Left kidney (tissue), 2 donors: ENCODE measurements around the gene CYBC1. TPM values are rescaled to one million over a fixed set of nuclear protein-coding genes. Genes with fewer than 3 reads are reported as not detected.

ENCODE experiments used
- DNase-seq: peaks from one replicate; pipeline ENCODE4 v3.0.0-alpha.2; 2013
- polyA plus RNA-seq: library from polyadenylated mRNA; unstranded; fragments of 120-200 nt; gene quantifications from one replicate; pipeline ENCODE4 v1.2.1, GENCODE V29; 2013; ENCODE audit not compliant: insufficient read length

The CYBC1 gene
- polyA plus RNA-seq, 1 donor, result 43.3 TPM

GRCh38 chr17:82449883-82450356, 632 bp downstream of the CYBC1 start:
- no peak for DNase-seq

DNA sequence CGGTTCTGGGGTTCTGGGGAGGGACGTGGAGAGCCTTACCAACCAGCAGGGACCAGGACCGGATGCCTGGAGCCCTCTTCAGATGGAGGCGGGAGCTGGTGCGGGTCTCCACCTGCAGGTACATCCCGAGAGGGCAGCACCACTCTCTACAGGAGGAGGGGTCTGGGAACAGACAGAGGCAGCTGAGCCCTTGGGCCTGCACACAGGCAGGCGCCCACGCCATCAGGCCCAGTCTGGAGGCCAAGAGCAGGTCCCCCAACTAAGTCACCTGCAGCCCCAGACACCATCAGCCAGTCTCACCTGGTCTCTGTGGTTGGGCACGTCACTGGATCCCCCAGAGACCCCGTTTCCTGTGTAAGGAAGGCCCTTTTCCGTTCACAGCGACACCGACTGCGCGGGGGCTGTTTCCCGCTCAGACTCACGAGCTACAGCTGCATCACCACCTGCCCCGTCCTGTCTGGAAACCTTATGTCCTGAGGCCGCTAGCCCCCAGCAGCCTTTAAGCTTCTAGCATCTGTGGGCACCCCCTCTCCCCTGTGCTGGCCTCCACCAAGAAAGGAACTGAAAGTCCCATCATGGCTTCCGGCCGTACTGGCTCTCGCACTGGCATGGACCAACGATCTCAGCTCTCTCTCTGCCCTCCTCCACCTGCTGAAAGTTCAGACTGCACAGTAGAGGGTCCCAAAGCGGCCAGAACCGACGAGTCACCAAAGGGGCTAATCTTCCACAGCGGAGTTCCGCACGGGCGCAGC, 1.2 kb downstream of the CYBC1 start:
- DNase-seq, result no peak

GRCh38 chr17:82447876-82448275, 2.7 kb downstream of the CYBC1 start:
- no peak for DNase-seq

- DNase-seq, result no peak
Measured at GRCh38 chr17:82446649-82447048, 3.9 kb downstream of the CYBC1 start.

GRCh38 chr17:82446124-82446523, 4.4 kb downstream of the CYBC1 start:
- DNase-seq, result no peak

DNA sequence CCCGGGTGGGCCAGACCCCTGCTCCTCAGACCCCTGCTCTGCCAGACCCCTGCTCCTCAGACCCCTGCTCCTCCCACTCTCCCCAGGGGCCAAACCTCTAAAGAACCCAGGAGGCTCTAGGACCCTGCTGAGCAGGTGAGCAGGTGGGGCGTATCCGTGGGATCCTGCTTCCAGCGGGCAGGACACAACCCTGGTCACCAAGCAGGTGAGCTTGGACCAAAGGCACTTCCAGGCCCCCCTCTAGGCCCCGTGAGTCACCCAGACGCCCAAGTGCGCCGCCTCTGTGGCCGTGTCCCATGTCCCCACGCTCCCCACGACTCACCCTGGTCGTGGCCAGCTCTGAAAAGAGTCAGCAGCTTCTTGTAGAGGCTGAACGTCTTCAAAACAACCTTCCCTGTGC, 5.0 kb downstream of the CYBC1 start:
- DNase-seq, result no peak

DNA sequence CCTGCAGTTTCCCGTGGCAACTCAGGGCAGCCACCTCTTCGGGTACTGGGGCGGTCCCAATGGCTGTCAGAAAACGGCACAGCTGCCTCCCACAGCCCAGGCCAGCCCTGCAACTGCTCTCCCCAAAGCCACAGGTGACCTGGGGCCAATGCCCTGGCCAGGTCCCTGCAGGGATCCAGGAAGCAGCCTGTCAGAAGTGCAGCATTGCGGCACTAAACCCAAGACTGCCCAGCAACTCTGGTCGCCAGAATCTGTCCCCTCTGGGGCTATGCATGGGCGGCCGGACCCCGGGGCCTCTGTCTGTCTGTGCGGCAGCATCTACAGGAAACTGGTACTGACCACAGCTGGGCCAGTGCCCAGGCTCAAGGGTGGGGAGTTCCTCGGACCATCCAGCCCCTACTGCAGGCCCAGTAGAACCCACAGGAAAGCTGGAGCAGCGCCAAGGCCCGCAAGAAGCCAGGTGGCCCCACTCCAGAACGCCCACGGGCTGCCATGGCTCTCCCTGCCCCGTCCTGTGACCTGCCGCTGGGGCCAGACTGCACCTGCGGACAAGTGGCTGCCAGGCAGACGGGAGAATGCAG, 5.5 kb downstream of the CYBC1 start:
- no peak for DNase-seq

GRCh38 chr17:82444284-82444893, 6.2 kb downstream of the CYBC1 start:
- DNase-seq, result no peak

GRCh38 chr17:82443465-82444283, 6.9 kb downstream of the CYBC1 start:
- DNase-seq, result no peak

DNA sequence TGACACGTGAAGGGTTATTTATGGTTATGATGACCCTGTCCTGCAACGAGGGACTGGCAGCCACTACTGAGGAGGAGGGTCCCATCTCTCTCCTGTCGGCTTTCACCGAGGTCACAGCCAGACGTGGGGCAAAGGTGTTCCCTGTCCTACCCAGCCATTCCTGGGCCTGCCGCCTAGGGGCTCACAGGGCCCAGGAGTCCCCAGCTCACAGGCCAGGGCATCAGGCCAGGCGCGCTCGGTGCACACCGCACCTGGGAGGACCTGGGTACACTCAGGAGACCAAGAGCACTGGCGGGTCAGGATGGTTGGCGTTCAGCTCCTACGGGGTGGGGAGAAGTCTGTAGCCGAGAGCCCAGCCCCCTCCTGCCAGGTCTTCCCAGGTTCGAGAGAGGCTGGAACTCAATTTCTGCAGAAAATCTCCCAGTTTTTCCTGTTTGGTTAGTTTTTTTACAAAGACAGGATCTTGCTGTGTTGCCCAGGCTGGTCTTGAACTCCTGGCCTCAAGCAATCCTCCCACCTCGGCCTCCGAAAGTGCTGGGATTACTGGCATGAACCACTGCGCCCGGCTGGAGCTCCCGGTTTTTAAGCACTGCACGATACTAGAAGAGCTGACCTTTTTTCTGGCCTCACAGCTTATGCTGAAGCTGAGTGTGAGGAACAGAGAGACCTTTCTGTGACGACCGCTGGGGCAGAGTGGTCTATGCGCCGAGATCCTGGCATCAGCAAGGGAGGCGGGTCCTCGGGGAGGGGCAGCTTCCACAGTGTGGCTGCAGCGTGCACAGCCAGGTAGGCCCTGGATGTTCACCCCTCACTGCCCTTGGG, 7.7 kb downstream of the CYBC1 start:
- no peak for DNase-seq

DNA sequence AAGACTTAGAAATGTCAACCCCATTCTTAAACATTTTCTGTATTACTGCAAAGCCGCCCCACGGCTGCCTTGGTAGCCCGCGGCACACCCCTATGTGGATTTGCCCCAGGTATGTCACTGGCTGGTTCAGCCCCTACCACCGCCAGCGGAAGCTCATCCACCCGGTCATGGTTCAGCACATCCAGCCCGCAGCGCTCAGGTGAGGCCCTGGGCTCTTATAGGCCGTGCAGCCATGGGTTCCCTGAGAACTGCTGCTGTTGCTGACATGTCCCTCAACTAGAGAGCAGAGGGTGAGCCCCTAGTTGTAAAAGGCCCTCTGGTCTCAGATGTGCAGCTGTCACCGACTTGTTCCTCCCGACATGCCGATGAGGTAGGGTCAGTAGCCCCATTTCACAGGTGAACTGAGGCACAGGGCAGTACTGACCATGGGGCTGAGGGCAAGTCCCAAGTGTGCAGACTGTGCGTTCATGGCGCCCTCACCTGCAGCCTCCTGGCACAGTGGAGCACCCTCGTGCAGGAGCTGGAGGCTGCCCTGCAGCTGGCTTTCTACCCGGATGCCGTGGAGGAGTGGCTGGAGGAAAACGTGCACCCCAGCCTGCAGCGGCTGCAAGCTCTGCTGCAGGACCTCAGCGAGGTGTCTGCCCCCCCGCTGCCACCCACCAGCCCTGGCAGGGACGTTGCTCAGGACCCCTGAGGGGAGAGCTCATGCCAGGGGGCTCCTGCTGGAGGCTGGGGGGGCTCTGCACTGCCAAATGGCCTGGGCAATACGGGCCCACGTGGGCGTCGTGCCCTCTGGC, 8.7 kb downstream of the CYBC1 start:
- DNase-seq, result no peak

- DNase-seq, result no peak
Measured at GRCh38 chr17:82440991-82441627, 9.4 kb downstream of the CYBC1 start.

GRCh38 chr17:82440469-82440981, 10.0 kb downstream of the CYBC1 start:
- DNase-seq, result no peak

GRCh38 chr17:82439829-82440365, 10.7 kb downstream of the CYBC1 start:
- no peak for DNase-seq

DNA sequence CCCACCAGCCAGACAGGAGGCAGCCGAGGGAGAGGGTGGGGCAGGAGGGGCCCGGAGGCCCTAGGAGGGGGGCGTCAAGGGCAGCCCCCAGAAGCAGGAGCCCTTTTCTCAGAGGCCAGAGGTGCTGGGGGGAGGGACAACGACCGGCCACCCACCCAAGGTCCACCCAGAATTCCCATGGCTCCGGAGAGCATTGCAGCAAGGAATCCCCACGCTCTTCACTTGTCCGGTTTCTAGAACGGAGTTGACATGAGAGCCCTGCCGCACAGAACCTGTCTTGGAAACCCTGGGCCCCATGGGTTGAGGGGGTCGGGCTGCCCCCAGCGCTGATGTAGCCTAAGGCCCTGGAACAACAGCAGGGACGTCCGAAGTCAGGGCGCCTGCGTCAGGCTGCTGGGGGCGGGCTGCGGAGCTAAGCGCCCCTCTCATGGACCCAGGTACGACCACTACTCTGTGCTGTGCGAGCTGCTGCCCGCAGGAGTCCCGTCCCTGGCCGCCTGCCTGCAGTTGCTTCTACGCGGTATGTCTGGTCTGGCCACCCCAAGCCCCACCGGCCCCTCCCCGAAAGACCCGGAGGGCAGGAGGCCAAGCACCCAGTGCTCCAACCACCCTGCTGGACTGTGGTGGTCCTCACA, 11.2 kb downstream of the CYBC1 start:
- DNase-seq, result no peak

GRCh38 chr17:82438401-82439193, 12.0 kb downstream of the CYBC1 start:
- no peak for DNase-seq

- no peak for DNase-seq
Measured at GRCh38 chr17:82437325-82437668, 13.3 kb downstream of the CYBC1 start.

GRCh38 chr17:82436601-82437324, 13.8 kb downstream of the CYBC1 start:
- no peak for DNase-seq
